Fibroblast of lung (primary cell): ENCODE results near the gene EVI5.

ENCODE experiments used
- CTCF ChIP-seq, 2 donors: IDR thresholded peaks in 1 of 2; conservative IDR thresholded peaks in 1 of 2; 1 replicate in 1 of 2; 2 replicates in 1 of 2; pipeline ENCODE4 v1.5.1; 2011 to 2012; ENCODE audit warnings: low read length in 2 of 2, control low read depth in 1 of 2, inconsistent platforms in 1 of 2, low read depth in 1 of 2, mild to moderate bottlenecking in 1 of 2
- EZH2 ChIP-seq: IDR thresholded peaks from 2 replicates; pipeline ENCODE4 v1.5.1; 2012; ENCODE audit warnings: low read length, control low read depth, mild to moderate bottlenecking; ENCODE audit errors: missing control alignments

- TF ChIP-seq CTCF (conservative IDR thresholded peaks at IDR 0.05 in 1 of 2, IDR thresholded peaks at IDR 0.05 in 1 of 2; ENCODE audit: low read depth in 1 of 2, low read length in 2 of 2) (no peak), EZH2 (no peak)
Measured at GRCh38 chr1:92768296-92768695, 16.6 kb downstream of the EVI5 start.
